GM10266 (cell line): Measurements from ENCODE around the gene PLXNB2.

Experiments used
- DNase-seq: peaks from one replicate; pipeline ENCODE4 v3.0.0; 2012; ENCODE audit errors: extremely low spot score
- CTCF ChIP-seq: IDR thresholded peaks from 2 replicates; pipeline ENCODE4 v1.5.1; 2012; ENCODE audit warnings: mild to moderate bottlenecking, low read depth; ENCODE audit not compliant: control insufficient read depth, insufficient read depth; ENCODE audit errors: missing control alignments

The PLXNB2 gene

GRCh38 chr22:50272044-50272802 lies 35.2 kb downstream of the PLXNB2 start:
- DNase-seq: no peak
- no peak for TF ChIP-seq CTCF

- peak; percentile 41 for TF ChIP-seq CTCF
- DNase-seq: peak; percentile 92
These were observed 35.9 kb downstream of the PLXNB2 start for GRCh38 chr22:50271519-50271970.

DNA sequence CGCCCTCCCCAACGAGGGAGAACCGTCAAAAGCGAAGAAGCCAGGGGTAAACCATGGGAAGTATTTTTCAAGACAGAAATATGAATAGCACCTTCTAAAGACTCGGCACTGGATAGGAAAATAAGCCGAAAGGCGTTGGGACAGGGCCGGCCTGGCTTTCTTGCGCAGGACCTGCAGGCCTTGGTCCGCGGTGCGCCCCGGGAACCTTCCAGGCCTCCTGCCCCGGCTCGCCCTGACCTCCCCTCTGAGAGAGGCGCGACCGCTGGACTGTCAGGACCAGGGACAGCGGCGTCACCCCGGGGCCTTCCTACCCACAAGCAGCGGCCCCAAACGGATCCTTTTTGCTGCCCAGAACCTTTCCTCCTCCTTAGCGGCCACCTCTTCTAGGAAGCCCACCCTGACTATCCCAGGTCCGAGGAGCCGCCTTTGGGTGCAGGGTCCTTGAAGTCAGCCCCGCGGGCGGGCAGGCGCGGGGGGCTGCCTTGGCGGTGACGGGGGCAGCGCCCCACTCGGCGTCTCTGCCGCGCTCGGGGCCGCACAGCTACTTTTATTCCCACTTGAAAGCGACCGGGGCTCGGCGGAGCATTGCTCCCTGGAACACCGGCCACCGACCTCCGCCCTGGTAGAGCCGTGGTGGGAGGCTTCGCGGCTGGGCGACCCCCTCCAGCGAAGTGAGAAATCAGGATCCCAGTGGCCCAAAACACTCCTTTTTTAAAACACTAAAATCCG lies 36.6 kb downstream of the PLXNB2 start:
- peak; percentile 89 for DNase-seq
- TF ChIP-seq CTCF: no peak

DNA sequence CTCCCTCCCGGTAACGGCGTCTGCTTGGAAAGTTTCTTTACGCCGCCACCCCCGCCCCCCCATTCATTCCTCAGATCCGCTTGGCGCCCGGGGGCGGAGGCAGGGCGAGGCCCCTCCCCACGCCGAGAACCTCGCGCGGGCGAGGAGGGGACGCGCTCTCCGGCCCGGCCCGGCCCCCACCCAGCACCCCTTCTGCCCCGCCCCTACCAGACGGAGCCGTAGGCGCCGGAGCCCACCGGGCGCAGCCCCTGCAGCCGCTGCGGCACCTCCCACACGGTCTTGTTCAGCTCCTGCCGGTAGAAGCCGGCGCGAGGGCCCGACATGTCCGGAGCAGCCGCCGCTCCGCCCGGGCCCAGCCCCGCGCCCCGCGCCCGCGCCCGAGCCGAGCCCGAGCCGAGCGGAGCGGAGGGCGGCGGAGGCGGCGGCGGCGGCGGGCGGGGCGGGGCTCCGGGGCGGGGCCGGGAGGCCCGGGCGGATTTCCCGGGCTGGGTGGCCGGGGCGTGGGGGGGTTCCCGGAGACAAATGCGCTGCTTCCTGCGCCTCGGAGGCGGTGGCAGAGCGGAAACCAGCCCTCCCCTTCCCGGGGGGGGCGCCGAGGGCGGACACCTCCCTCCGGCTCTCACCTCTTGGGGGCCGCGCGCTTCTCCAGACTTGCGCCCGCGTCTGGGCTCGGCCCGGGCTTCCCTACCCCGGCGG lies 37.3 kb downstream of the PLXNB2 start, which contains the start of gene MAPK11:
MAPK11 (minus strand) TSS at position 411 of the 696 bp plus-strand sequence; CDS start at position 323, 88 bp downstream.
- peak; percentile 91 for DNase-seq
- no peak for TF ChIP-seq CTCF

GRCh38 chr22:50269573-50269969 lies 37.9 kb downstream of the PLXNB2 start:
- DNase-seq: no peak
- no peak for TF ChIP-seq CTCF

GRCh38 chr22:50268655-50269113 lies 38.8 kb downstream of the PLXNB2 start:
- no peak for TF ChIP-seq CTCF
- DNase-seq: no peak
